ENCODE data around the gene CARHSP1.

- TF ChIP-seq POLR2A (IDR thresholded peaks at IDR 0.05) (no peak), CTCF (IDR thresholded peaks at IDR 0.05) (no peak)
Measured at GRCh38 chr16:8862309-8863130, 6.3 kb downstream of the CARHSP1 start.
